Esophagus squamous epithelium (tissue), 5 donors: Measurements from ENCODE around the gene TNS1. TPM values are rescaled to one million over a fixed set of nuclear protein-coding genes. Genes with fewer than 3 reads are reported as not detected.

Experiments
- DNase-seq: peaks from one replicate; lab custom pipeline; 2025; lab: John Stamatoyannopoulos, UW
- H3K27ac ChIP-seq, 4 donors: fragments of 200-600 bp; sonication (generic); one replicate each; pipeline ENCODE4 v1.5.1; 2016 to 2019; ENCODE audit warnings: mild to moderate bottlenecking in 1 of 4
- H3K27me3 ChIP-seq, 4 donors: fragments of 200-600 bp; sonication (generic); 1 replicate in 3 of 4; 2 replicates in 1 of 4; pipeline versions ENCODE4 v1.5.1 to v1.6.0; 2017 to 2021; ENCODE audit warnings: antibody characterized with exemption in 1 of 4
- H3K36me3 ChIP-seq, 3 donors: fragments of 200-600 bp; sonication (generic); one replicate each; pipeline ENCODE4 v1.5.1; 2016 to 2019
- H3K4me1 ChIP-seq, 3 donors: fragments of 200-600 bp; sonication (generic); one replicate each; pipeline ENCODE4 v1.5.1; 2017 to 2019
- H3K4me3 ChIP-seq, 4 donors: fragments of 200-600 bp; sonication (generic); 1 replicate in 3 of 4; 2 replicates in 1 of 4; pipeline ENCODE4 v1.5.1; 2016 to 2019; ENCODE audit warnings: mild to moderate bottlenecking in 2 of 4, moderate library complexity in 1 of 4
- H3K9me3 ChIP-seq, 3 donors: fragments of 200-600 bp; sonication (generic); one replicate each; pipeline ENCODE4 v1.5.1; 2016 to 2019
- POLR2A ChIP-seq, 4 donors: fragments of 450-650 bp; IDR thresholded peaks; one replicate each; pipeline ENCODE4 v1.6.1; 2017; ENCODE audit warnings: antibody characterized with exemption in 4 of 4, mild to moderate bottlenecking in 4 of 4, moderate library complexity in 3 of 4
- WGBS, 2 donors: methylation state at CpG; one replicate each; pipeline ENCODE4 v1.1.5; 2018; 5-methylcytosine and 5-hydroxymethylcytosine counted together
- intact Hi-C: fragments of 100-400 bp; cut with DNase I; formaldehyde crosslinking; loops from one replicate; pipeline ENCODE4 v1.15.0; 2022
- total RNA-seq, 4 donors: library from RNA; depleted of rRNA; stranded (reverse); fragments of >200 nt; gene quantifications; one replicate each; pipeline ENCODE4 v1.1.0, GENCODE V29; 2016
- TF ChIP-seq, protein P1 (sequence below), 6 experiments: fragments of 450-650 bp in 4 of 6; fragments of 200-600 bp in 2 of 6; sonication (generic) in 2 of 6; IDR thresholded peaks; one replicate each; pipeline ENCODE4 v1.5.1; 2016 to 2019; ENCODE audit warnings: antibody characterized with exemption in 6 of 6, mild to moderate bottlenecking in 4 of 6, moderate library complexity in 4 of 6
- donor health status: DM: yes; HTN: yes; CAD: no.

Gene TNS1
- total RNA-seq, 4 donors from 2014 or later, result 34.7 to 201 (median 59.2) TPM

DNA sequence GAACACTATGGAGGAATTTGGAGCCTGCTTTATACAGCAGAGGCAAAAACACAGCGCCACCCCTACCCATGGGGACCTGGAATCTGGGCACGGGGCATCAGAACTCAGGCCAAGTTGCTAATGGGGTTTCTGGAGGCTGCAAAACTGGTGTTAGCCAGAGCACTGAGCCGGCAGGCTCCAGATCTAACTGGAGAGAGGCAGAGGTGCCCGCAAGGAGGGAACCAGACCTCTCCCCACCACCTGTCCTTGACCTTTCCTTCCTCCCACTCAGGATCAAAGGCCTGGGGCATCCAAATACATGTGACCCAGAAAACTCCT lies 126.6 kb downstream of the TNS1 start:
- no peaks in the 10 kb centered on the region for H3K27me3 ChIP-seq
- H3K4me3 ChIP-seq, result no peak overlapping the region
- no peak for TF ChIP-seq POLR2A (IDR thresholded peaks at IDR 0.05)
- TF ChIP-seq, protein P1, sequence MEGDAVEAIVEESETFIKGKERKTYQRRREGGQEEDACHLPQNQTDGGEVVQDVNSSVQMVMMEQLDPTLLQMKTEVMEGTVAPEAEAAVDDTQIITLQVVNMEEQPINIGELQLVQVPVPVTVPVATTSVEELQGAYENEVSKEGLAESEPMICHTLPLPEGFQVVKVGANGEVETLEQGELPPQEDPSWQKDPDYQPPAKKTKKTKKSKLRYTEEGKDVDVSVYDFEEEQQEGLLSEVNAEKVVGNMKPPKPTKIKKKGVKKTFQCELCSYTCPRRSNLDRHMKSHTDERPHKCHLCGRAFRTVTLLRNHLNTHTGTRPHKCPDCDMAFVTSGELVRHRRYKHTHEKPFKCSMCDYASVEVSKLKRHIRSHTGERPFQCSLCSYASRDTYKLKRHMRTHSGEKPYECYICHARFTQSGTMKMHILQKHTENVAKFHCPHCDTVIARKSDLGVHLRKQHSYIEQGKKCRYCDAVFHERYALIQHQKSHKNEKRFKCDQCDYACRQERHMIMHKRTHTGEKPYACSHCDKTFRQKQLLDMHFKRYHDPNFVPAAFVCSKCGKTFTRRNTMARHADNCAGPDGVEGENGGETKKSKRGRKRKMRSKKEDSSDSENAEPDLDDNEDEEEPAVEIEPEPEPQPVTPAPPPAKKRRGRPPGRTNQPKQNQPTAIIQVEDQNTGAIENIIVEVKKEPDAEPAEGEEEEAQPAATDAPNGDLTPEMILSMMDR (IDR thresholded peaks at IDR 0.05), result no peak
- H3K9me3 ChIP-seq, result no peaks in the 10 kb centered on the region
- H3K4me1 ChIP-seq, result peaks cover 0 to 71% (median 18%) of the 10 kb centered on the region in 3 donors
- DNase-seq, result no peak
- peak overlapping the region in 3 of 4 donors; percentile 14 to 69 (median 45) for H3K27ac ChIP-seq
- H3K36me3 ChIP-seq, result peaks cover 14 to 98% (median 28%) of the 10 kb centered on the region in 3 donors
- intact Hi-C loops, result no loop called here
- 66 to 100% methylated on average over 1 to 4 of the region's 4 CpGs for whole genome bisulfite sequencing, 2 donors

GRCh38 chr2:217875556-217876252 lies 127.1 kb downstream of the TNS1 start:
- H3K27ac ChIP-seq, result peak overlapping the region in 3 of 4 donors; percentile 14 to 69 (median 45)
- no peak for DNase-seq
- TF ChIP-seq POLR2A (IDR thresholded peaks at IDR 0.05), result no peak
- TF ChIP-seq, protein P1 (IDR thresholded peaks at IDR 0.05), result no peak
- whole genome bisulfite sequencing, 2 donors, result 79% methylated on average over 2 to 3 of the region's 4 CpGs
- intact Hi-C loops, result no loop called here
- H3K4me1 ChIP-seq, result peaks cover 0 to 69% (median 18%) of the 10 kb centered on the region in 3 donors
- no peaks in the 10 kb centered on the region for H3K27me3 ChIP-seq
- no peaks in the 10 kb centered on the region for H3K9me3 ChIP-seq
- no peak overlapping the region for H3K4me3 ChIP-seq
- H3K36me3 ChIP-seq, result peaks cover 18 to 98% (median 26%) of the 10 kb centered on the region in 3 donors

GRCh38 chr2:217875138-217875537 lies 127.7 kb downstream of the TNS1 start:
- intact Hi-C loops, result no loop called here
- H3K36me3 ChIP-seq, result peaks cover 18 to 98% (median 20%) of the 10 kb centered on the region in 3 donors
- peak overlapping the region in 3 of 4 donors; percentile 19 to 69 (median 33) for H3K27ac ChIP-seq
- H3K27me3 ChIP-seq, result no peaks in the 10 kb centered on the region
- no peaks in the 10 kb centered on the region for H3K9me3 ChIP-seq
- TF ChIP-seq POLR2A (IDR thresholded peaks at IDR 0.05), result no peak
- TF ChIP-seq, protein P1 (IDR thresholded peaks at IDR 0.05), result no peak
- DNase-seq, result no peak
- H3K4me3 ChIP-seq, result no peak overlapping the region
- 86 to 100% methylated on average over 1 of the region's 1 CpG for WGBS, 2 donors
- H3K4me1 ChIP-seq, result peaks cover 0 to 69% (median 18%) of the 10 kb centered on the region in 3 donors

GRCh38 chr2:217873371-217873770 lies 129.4 kb downstream of the TNS1 start:
- peak overlapping the region in 2 of 4 donors; percentile 13 to 16 for H3K27ac ChIP-seq
- WGBS, 2 donors, result 78 to 92% methylated on average over 6 to 7 of the region's 8 CpGs

GRCh38 chr2:217872319-217872718 lies 130.5 kb downstream of the TNS1 start:
- H3K36me3 ChIP-seq, result peaks cover 10 to 98% (median 18%) of the 10 kb centered on the region in 3 donors
- H3K9me3 ChIP-seq, result no peaks in the 10 kb centered on the region
- H3K27me3 ChIP-seq, result no peaks in the 10 kb centered on the region
- intact Hi-C loops, result no loop called here
- no peak for TF ChIP-seq POLR2A (IDR thresholded peaks at IDR 0.05)
- TF ChIP-seq, protein P1 (IDR thresholded peaks at IDR 0.05), result peak in 1 of 6 experiments; percentile 20
- 52 to 70% methylated on average over 2 of the region's 2 CpGs for WGBS, 2 donors
- H3K4me3 ChIP-seq, result no peak overlapping the region
- no peak overlapping the region for H3K27ac ChIP-seq
- peaks cover 0 to 58% (median 19%) of the 10 kb centered on the region in 3 donors for H3K4me1 ChIP-seq
- no peak for DNase-seq

More at GRCh38 chr2:217873371-217873770, 129.4 kb downstream of the TNS1 start:
- Histone ChIP-seq H3K4me3 (no peak overlapping the region), H3K4me1 (peaks cover 0 to 69% (median 19%) of the 10 kb centered on the region in 3 donors), H3K27me3 (no peaks in the 10 kb centered on the region), H3K9me3 (no peaks in the 10 kb centered on the region), H3K36me3 (peaks cover 13 to 98% (median 18%) of the 10 kb centered on the region in 3 donors)
- DNase-seq, result no peak
- intact Hi-C loops, result no loop called here
- TF ChIP-seq, protein P1 (IDR thresholded peaks at IDR 0.05), result no peak
- no peak for TF ChIP-seq POLR2A (IDR thresholded peaks at IDR 0.05)
